ENCODE measurements around the gene DUSP22. TPM values are rescaled to one million over a fixed set of nuclear protein-coding genes. Genes with fewer than 3 reads are reported as not detected.
A peak's percentile ranks its signal among the peaks of the same experiment; 100 is the strongest.

Gene DUSP22
- total and polyA plus RNA-seq, 4 donors = 28.2 to 42.3 (median 29.7) TPM

- no peak overlapping the region for H3K27ac ChIP-seq (ENCODE audit: low read depth, low read length)
- H3K36me3 ChIP-seq (ENCODE audit: control insufficient read depth, insufficient read depth, low read length) = peaks cover 5% of the 10 kb centered on the region
- peaks cover 28% of the 10 kb centered on the region for H3K4me1 ChIP-seq (ENCODE audit: control insufficient read depth, insufficient read depth, low read length)
- no peak for DNase-seq (ENCODE audit: low read depth in 4 of 6, low spot score in 6 of 6)
- WGBS (ENCODE audit: insufficient coverage) = 72% methylated on average over 6 of the region's 7 CpGs
- H3K4me3 ChIP-seq (ENCODE audit: low read depth, low read length) = no peak overlapping the region
- H3K27me3 ChIP-seq (ENCODE audit: control insufficient read depth, insufficient read depth, low read length) = no peaks in the 10 kb centered on the region
- no peaks in the 10 kb centered on the region for H3K9me3 ChIP-seq (ENCODE audit: control insufficient read depth, insufficient read depth, low read length)
Measured at GRCh38 chr6:328924-329323, 36.6 kb downstream of the DUSP22 start.

GRCh38 chr6:329888-330691, 37.8 kb downstream of the DUSP22 start:
- Histone ChIP-seq H3K9me3 (ENCODE audit: control insufficient read depth, insufficient read depth, low read length) (no peaks in the 10 kb centered on the region), H3K4me3 (ENCODE audit: low read depth, low read length) (no peak overlapping the region), H3K27me3 (ENCODE audit: control insufficient read depth, insufficient read depth, low read length) (no peaks in the 10 kb centered on the region), H3K36me3 (ENCODE audit: control insufficient read depth, insufficient read depth, low read length) (peaks cover 5% of the 10 kb centered on the region), H3K4me1 (ENCODE audit: control insufficient read depth, insufficient read depth, low read length) (peaks cover 17% of the 10 kb centered on the region), H3K27ac (ENCODE audit: low read depth, low read length) (no peak overlapping the region)
- 63% methylated on average over 11 of the region's 15 CpGs for WGBS (ENCODE audit: insufficient coverage)
- DNase-seq (ENCODE audit: low read depth in 4 of 6, low spot score in 6 of 6) = no peak

GRCh38 chr6:330948-331347, 38.7 kb downstream of the DUSP22 start:
- H3K27me3 ChIP-seq (ENCODE audit: control insufficient read depth, insufficient read depth, low read length) = no peaks in the 10 kb centered on the region
- H3K4me1 ChIP-seq (ENCODE audit: control insufficient read depth, insufficient read depth, low read length) = peaks cover 19% of the 10 kb centered on the region
- no peaks in the 10 kb centered on the region for H3K9me3 ChIP-seq (ENCODE audit: control insufficient read depth, insufficient read depth, low read length)
- no peak overlapping the region for H3K27ac ChIP-seq (ENCODE audit: low read depth, low read length)
- WGBS (ENCODE audit: insufficient coverage) = 59% methylated on average over 7 of the region's 8 CpGs
- DNase-seq (ENCODE audit: low read depth in 4 of 6, low spot score in 6 of 6) = peak in 1 of 6 donors; percentile 48
- no peak overlapping the region for H3K4me3 ChIP-seq (ENCODE audit: low read depth, low read length)
- H3K36me3 ChIP-seq (ENCODE audit: control insufficient read depth, insufficient read depth, low read length) = peaks cover 5% of the 10 kb centered on the region

GRCh38 chr6:331622-332521, 39.6 kb downstream of the DUSP22 start:
- no peaks in the 10 kb centered on the region for H3K9me3 ChIP-seq (ENCODE audit: control insufficient read depth, insufficient read depth, low read length)
- no peak for DNase-seq (ENCODE audit: low read depth in 4 of 6, low spot score in 6 of 6)
- H3K4me3 ChIP-seq (ENCODE audit: low read depth, low read length) = no peak overlapping the region
- H3K36me3 ChIP-seq (ENCODE audit: control insufficient read depth, insufficient read depth, low read length) = peaks cover 5% of the 10 kb centered on the region
- no peak overlapping the region for H3K27ac ChIP-seq (ENCODE audit: low read depth, low read length)
- H3K27me3 ChIP-seq (ENCODE audit: control insufficient read depth, insufficient read depth, low read length) = no peaks in the 10 kb centered on the region
- peaks cover 21% of the 10 kb centered on the region for H3K4me1 ChIP-seq (ENCODE audit: control insufficient read depth, insufficient read depth, low read length)
- WGBS (ENCODE audit: insufficient coverage) = 74% methylated on average over 13 of the region's 13 CpGs

GRCh38 chr6:332671-333070, 40.4 kb downstream of the DUSP22 start:
- Histone ChIP-seq H3K27ac (ENCODE audit: low read depth, low read length) (no peak overlapping the region), H3K27me3 (ENCODE audit: control insufficient read depth, insufficient read depth, low read length) (no peaks in the 10 kb centered on the region), H3K36me3 (ENCODE audit: control insufficient read depth, insufficient read depth, low read length) (no peaks in the 10 kb centered on the region), H3K9me3 (ENCODE audit: control insufficient read depth, insufficient read depth, low read length) (no peaks in the 10 kb centered on the region), H3K4me1 (ENCODE audit: control insufficient read depth, insufficient read depth, low read length) (peaks cover 13% of the 10 kb centered on the region), H3K4me3 (ENCODE audit: low read depth, low read length) (no peak overlapping the region)
- DNase-seq (ENCODE audit: low read depth in 4 of 6, low spot score in 6 of 6) = no peak
- 82% methylated on average over 5 of the region's 7 CpGs for WGBS (ENCODE audit: insufficient coverage)

- H3K4me1 ChIP-seq (ENCODE audit: control insufficient read depth, insufficient read depth, low read length) = peaks cover 12% of the 10 kb centered on the region
- no peak overlapping the region for H3K27ac ChIP-seq (ENCODE audit: low read depth, low read length)
- H3K4me3 ChIP-seq (ENCODE audit: low read depth, low read length) = no peak overlapping the region
- no peak for DNase-seq (ENCODE audit: low read depth in 4 of 6, low spot score in 6 of 6)
- H3K27me3 ChIP-seq (ENCODE audit: control insufficient read depth, insufficient read depth, low read length) = no peaks in the 10 kb centered on the region
- WGBS (ENCODE audit: insufficient coverage) = 81% methylated on average over 13 of the region's 13 CpGs
- no peaks in the 10 kb centered on the region for H3K9me3 ChIP-seq (ENCODE audit: control insufficient read depth, insufficient read depth, low read length)
- no peaks in the 10 kb centered on the region for H3K36me3 ChIP-seq (ENCODE audit: control insufficient read depth, insufficient read depth, low read length)
Measured at GRCh38 chr6:333379-334002, 41.2 kb downstream of the DUSP22 start.

- Histone ChIP-seq H3K27me3 (ENCODE audit: control insufficient read depth, insufficient read depth, low read length) (no peaks in the 10 kb centered on the region), H3K36me3 (ENCODE audit: control insufficient read depth, insufficient read depth, low read length) (no peaks in the 10 kb centered on the region), H3K4me1 (ENCODE audit: control insufficient read depth, insufficient read depth, low read length) (peaks cover 12% of the 10 kb centered on the region), H3K4me3 (ENCODE audit: low read depth, low read length) (no peak overlapping the region), H3K27ac (ENCODE audit: low read depth, low read length) (no peak overlapping the region), H3K9me3 (ENCODE audit: control insufficient read depth, insufficient read depth, low read length) (no peaks in the 10 kb centered on the region)
- WGBS (ENCODE audit: insufficient coverage) = 86% methylated on average over 4 of the region's 10 CpGs
- DNase-seq (ENCODE audit: low read depth in 4 of 6, low spot score in 6 of 6) = no peak
Measured at GRCh38 chr6:334536-335510, 42.5 kb downstream of the DUSP22 start.

- Histone ChIP-seq H3K4me1 (ENCODE audit: control insufficient read depth, insufficient read depth, low read length) (peaks cover 12% of the 10 kb centered on the region), H3K27me3 (ENCODE audit: control insufficient read depth, insufficient read depth, low read length) (no peaks in the 10 kb centered on the region), H3K4me3 (ENCODE audit: low read depth, low read length) (no peak overlapping the region), H3K36me3 (ENCODE audit: control insufficient read depth, insufficient read depth, low read length) (no peaks in the 10 kb centered on the region), H3K27ac (ENCODE audit: low read depth, low read length) (no peak overlapping the region), H3K9me3 (ENCODE audit: control insufficient read depth, insufficient read depth, low read length) (no peaks in the 10 kb centered on the region)
- 43% methylated on average over 5 of the region's 6 CpGs for WGBS (ENCODE audit: insufficient coverage)
- DNase-seq (ENCODE audit: low read depth in 4 of 6, low spot score in 6 of 6) = peak in 3 of 6 donors; percentile 22 to 66 (median 66)
Measured at GRCh38 chr6:335572-335971, 43.3 kb downstream of the DUSP22 start.
